A673 (cell line): ENCODE measurements around the gene FUT3. TPM values are rescaled to one million over a fixed set of nuclear protein-coding genes. Genes with fewer than 3 reads are reported as not detected.

Source experiments
- BruUV-seq: library from RNA; stranded (reverse); fragments of 400-500 nt; replicated peaks from 2 replicates; lab custom pipeline; 2021; lab: Mats Ljungman, UMichigan
- CTCF ChIA-PET: fragments of 300-600 bp; sonication (Branson Sonifier 250); formaldehyde crosslinking; loops from one replicate; lab custom pipeline; 2022; ENCODE audit warnings: antibody characterized with exemption; lab: Charles Lee
- POLR2A ChIA-PET: fragments of 300-600 bp; sonication (Branson Sonifier 250); formaldehyde crosslinking; loops from one replicate; lab custom pipeline; 2022; ENCODE audit warnings: antibody characterized with exemption; ENCODE audit not compliant: low non-redundant PET; lab: Charles Lee
- DNase-seq: peaks from one replicate; pipeline ENCODE4 v3.0.0-alpha.2; 2015; ENCODE audit warnings: low spot score
- H3K27ac ChIP-seq: fragments of 200-600 bp; sonication (generic); 2 replicates; pipeline ENCODE4 v1.5.1; 2016; ENCODE audit warnings: mixed run types, low read depth, mild to moderate bottlenecking, mixed read lengths, antibody characterized with exemption, low read length; ENCODE audit not compliant: poor library complexity, severe bottlenecking
- H3K27me3 ChIP-seq: fragments of 200-600 bp; sonication (generic); replicated peaks from 2 replicates; pipeline ENCODE4 v1.6.1; 2017; ENCODE audit warnings: mixed run types, low read depth, mild to moderate bottlenecking, mixed read lengths, antibody characterized with exemption, low read length; ENCODE audit not compliant: insufficient read depth, poor library complexity
- H3K36me3 ChIP-seq: fragments of 200-600 bp; sonication (generic); 2 replicates; pipeline ENCODE4 v1.6.1; 2016; ENCODE audit warnings: mixed run types, mild to moderate bottlenecking, mixed read lengths, antibody characterized with exemption, low read length; ENCODE audit not compliant: insufficient read depth, poor library complexity, severe bottlenecking
- H3K4me1 ChIP-seq: fragments of 200-600 bp; sonication (generic); 2 replicates; pipeline ENCODE4 v1.6.1; 2017; ENCODE audit warnings: mixed run types, mild to moderate bottlenecking, mixed read lengths, antibody characterized with exemption, low read length; ENCODE audit not compliant: insufficient read depth, poor library complexity, severe bottlenecking
- H3K4me3 ChIP-seq: fragments of 200-600 bp; sonication (generic); 2 replicates; pipeline ENCODE4 v1.5.1; 2016; ENCODE audit warnings: low read depth, mixed run types, mild to moderate bottlenecking, mixed read lengths, low read length; ENCODE audit not compliant: poor library complexity, severe bottlenecking
- H3K9me3 ChIP-seq: fragments of 200-600 bp; sonication (generic); 2 replicates; pipeline ENCODE4 v1.6.1; 2016; ENCODE audit warnings: mixed run types, low read depth, mild to moderate bottlenecking, mixed read lengths, antibody characterized with exemption, low read length; ENCODE audit not compliant: poor library complexity, severe bottlenecking
- EZH2 ChIP-seq: fragments of 200-600 bp; sonication (generic); IDR thresholded peaks from 2 replicates; pipeline ENCODE4 v1.6.1; 2017; ENCODE audit warnings: borderline replicate concordance, low read depth, mild to moderate bottlenecking, mixed read lengths, antibody characterized with exemption, low read length; ENCODE audit not compliant: poor library complexity, severe bottlenecking
- intact Hi-C: fragments of 100-400 bp; cut with micrococcal nuclease; formaldehyde crosslinking; loops from one replicate; pipeline ENCODE4 v1.10.0; 2022; ENCODE audit not compliant: unreplicated experiment
- total RNA-seq: library from RNA; stranded (reverse); gene quantifications from 2 replicates; pipeline ENCODE4 v1.2.3, GENCODE V29; 2021
- TF ChIP-seq, protein P1 (sequence below): fragments of 300-800, 200-600 bp; sonication (generic); conservative IDR thresholded peaks from 2 replicates; pipeline ENCODE4 v1.5.1; 2017; ENCODE audit warnings: low read depth, mild to moderate bottlenecking, antibody characterized with exemption, low read length, moderate library complexity, mixed read lengths

The FUT3 gene
- total RNA-seq, 1 experiment from 2014 or later = not detected

DNA sequence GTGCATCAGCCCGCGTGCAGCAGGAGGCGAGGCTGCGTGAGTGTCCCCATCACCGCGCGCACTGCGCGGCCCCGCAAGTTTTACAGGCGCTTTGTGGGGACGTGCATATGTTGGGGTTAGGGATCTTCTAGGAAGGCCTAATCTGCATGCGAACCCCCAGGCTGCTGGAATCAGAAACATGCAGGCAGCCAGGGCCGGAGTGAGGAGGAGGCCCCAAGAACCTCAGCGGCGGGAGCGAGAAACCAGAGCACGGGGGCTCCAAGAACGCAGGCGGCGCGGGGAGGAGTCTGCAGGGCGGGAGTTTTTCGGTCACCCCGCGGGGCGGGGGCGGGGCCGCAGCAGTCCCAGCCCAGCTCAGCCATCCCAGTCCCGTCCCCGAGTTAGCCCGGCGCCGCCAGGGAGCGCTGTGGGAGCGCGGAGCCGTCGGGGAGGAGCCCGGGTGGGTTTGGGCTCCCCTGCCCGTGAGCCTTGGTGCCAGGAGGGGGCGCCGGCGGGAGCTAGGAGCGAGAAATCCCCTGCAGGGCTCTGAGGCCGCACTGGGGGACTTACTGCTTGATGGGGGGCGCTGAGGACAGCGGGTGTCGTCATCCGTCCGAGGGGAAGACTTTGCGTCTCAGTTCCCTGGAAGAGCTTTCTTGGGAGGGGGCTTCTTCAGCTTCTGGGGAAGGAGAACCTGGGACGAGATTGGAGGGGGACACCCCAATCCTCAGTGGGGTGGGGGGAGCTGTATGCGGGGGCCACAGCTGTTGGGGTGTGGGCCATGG lies 47.3 kb downstream of the FUT3 start:
- intact Hi-C loops = loop anchor here (2.0 kb wide), 2 partner anchors 89 to 219 kb away; no protein-coding TSS in a partner anchor
- ChIA-PET POLR2A (no interaction called here), CTCF (interaction anchor here (0.6 to 1.8 kb wide), 30 partner anchors 8 to 322 kb away, joined by 3 to 27 read pairs (median 3); partner anchors contain the start of genes CATSPERD, DUS3L, FUT3 and LONP1)
- Histone ChIP-seq H3K4me3 (peak overlapping the region; percentile 36), H3K27me3 (no peaks in the 10 kb centered on the region), H3K36me3 (no peaks in the 10 kb centered on the region), H3K9me3 (no peaks in the 10 kb centered on the region), H3K27ac (peak overlapping the region; percentile 10), H3K4me1 (peaks cover 34% of the 10 kb centered on the region)
- BruUV-seq = no TSS peak
- peak; percentile 97 for DNase-seq
- TF ChIP-seq, protein P1, sequence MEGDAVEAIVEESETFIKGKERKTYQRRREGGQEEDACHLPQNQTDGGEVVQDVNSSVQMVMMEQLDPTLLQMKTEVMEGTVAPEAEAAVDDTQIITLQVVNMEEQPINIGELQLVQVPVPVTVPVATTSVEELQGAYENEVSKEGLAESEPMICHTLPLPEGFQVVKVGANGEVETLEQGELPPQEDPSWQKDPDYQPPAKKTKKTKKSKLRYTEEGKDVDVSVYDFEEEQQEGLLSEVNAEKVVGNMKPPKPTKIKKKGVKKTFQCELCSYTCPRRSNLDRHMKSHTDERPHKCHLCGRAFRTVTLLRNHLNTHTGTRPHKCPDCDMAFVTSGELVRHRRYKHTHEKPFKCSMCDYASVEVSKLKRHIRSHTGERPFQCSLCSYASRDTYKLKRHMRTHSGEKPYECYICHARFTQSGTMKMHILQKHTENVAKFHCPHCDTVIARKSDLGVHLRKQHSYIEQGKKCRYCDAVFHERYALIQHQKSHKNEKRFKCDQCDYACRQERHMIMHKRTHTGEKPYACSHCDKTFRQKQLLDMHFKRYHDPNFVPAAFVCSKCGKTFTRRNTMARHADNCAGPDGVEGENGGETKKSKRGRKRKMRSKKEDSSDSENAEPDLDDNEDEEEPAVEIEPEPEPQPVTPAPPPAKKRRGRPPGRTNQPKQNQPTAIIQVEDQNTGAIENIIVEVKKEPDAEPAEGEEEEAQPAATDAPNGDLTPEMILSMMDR = peak; percentile 100
- no peak for TF ChIP-seq EZH2

DNA sequence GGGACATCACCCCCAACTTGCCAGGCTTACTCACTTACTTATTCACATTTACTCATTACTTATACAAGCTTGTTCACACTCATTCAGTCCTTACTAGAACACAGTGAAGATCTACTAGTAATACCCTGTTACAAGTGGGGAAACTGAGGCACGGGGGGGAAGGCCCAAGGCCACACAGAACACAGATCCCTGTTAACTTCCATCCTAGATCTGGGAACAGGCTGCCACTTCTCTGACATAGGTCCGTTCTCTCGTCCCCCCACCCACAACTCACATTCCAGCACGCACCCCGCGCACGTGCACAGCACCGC lies 47.9 kb downstream of the FUT3 start:
- BruUV-seq = no TSS peak
- TF ChIP-seq, protein P1 = no peak
- TF ChIP-seq EZH2 = no peak
- no peak for DNase-seq
- Histone ChIP-seq H3K4me1 (peaks cover 34% of the 10 kb centered on the region), H3K27ac (no peak overlapping the region), H3K27me3 (no peaks in the 10 kb centered on the region), H3K9me3 (no peaks in the 10 kb centered on the region), H3K4me3 (no peak overlapping the region), H3K36me3 (no peaks in the 10 kb centered on the region)
- CTCF ChIA-PET = interaction anchor here (0.6 to 1.8 kb wide), 25 partner anchors 9 to 479 kb away, joined by 3 to 27 read pairs (median 4); partner anchors contain the start of genes DUS3L, FUT3, NDUFA11 and RANBP3
- intact Hi-C loops = no loop called here
- POLR2A ChIA-PET = no interaction called here

DNA sequence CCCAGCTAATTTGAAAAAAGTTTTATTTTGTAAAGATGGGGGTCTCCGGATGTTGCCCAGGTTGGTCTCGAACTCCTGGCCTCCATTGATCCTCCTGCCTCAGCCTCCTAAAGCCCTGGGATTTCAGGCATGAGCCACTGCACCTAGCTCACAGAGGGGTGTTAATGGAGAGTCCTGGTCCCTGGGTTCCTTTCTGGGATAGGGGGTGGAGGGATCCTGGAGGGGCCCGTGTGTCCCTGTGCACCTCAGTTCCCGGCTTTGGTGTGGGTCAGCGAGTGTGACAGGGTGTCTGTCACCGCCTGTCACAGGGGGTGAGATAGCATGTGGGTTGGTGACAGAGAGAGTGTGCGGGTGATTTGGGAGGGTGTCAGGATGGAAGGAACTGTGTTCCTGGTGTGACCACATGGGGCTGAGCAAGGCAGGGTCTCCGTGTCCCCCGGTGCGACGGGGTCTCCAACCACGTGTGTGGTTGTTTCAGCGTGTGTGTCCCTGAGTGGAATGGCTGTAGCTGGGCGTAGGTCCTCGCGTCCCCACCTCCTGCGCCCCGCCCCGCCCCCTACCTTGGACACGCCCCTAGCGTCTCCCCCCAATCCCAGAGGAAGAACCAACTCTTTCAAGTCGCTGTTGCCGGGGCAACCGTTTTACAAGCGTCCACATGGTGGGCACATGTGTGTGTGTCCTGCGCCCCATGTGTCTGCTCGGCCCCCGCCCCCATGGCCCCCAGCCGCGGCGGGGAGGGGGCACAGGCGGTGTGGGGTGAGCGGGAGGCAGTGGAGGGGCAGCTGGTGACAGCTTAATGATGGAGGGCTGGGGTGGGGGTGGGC lies 49.2 kb downstream of the FUT3 start:
- no peaks in the 10 kb centered on the region for H3K36me3 ChIP-seq
- intact Hi-C loops = no loop called here
- CTCF ChIA-PET = interaction anchor here (0.6 kb wide), 2 partner anchors 11 to 91 kb away, joined by 5 to 7 read pairs; no protein-coding TSS in a partner anchor
- no TSS peak for BruUV-seq
- peak; percentile 90 for DNase-seq
- peak overlapping the region; percentile 5 for H3K4me3 ChIP-seq
- no peak overlapping the region for H3K27ac ChIP-seq
- POLR2A ChIA-PET = no interaction called here
- no peaks in the 10 kb centered on the region for H3K9me3 ChIP-seq
- TF ChIP-seq, protein P1 = no peak
- no peak for TF ChIP-seq EZH2
- no peaks in the 10 kb centered on the region for H3K27me3 ChIP-seq
- H3K4me1 ChIP-seq = peaks cover 34% of the 10 kb centered on the region
